Keratinocyte (primary cell): ENCODE results near the gene AKR1B1.

ENCODE experiments used
- CTCF ChIP-seq, 3 experiments: IDR thresholded peaks in 1 of 3; conservative IDR thresholded peaks in 1 of 3; optimal IDR thresholded peaks in 1 of 3; 2 replicates in 2 of 3; 3 replicates in 1 of 3; pipeline versions ENCODE3 to v1.5.1; 2011; ENCODE audit warnings: low read length in 3 of 3, mild to moderate bottlenecking in 3 of 3, moderate library complexity in 2 of 3, control low read depth in 1 of 3, inconsistent platforms in 1 of 3; ENCODE audit not compliant: insufficient read depth in 2 of 3; ENCODE audit errors: extremely low read depth in 1 of 3
- EZH2 ChIP-seq: IDR thresholded peaks from one replicate; pipeline ENCODE4 v1.6.1; 2012; ENCODE audit warnings: inconsistent platforms, mild to moderate bottlenecking, low read length, moderate library complexity

GRCh38 chr7:134429481-134429880, 29.4 kb downstream of the AKR1B1 start:
- TF ChIP-seq CTCF (optimal IDR thresholded peaks at IDR 0.05 in 1 of 3, IDR thresholded peaks at IDR 0.05 in 1 of 3, conservative IDR thresholded peaks at IDR 0.05 in 1 of 3; ENCODE audit: extremely low read depth in 1 of 3, insufficient read depth in 2 of 3, low read length in 3 of 3), result no peak
- TF ChIP-seq EZH2, result no peak
